ENCODE measurements around the gene CHMP6.

CHMP6 gene

DNA sequence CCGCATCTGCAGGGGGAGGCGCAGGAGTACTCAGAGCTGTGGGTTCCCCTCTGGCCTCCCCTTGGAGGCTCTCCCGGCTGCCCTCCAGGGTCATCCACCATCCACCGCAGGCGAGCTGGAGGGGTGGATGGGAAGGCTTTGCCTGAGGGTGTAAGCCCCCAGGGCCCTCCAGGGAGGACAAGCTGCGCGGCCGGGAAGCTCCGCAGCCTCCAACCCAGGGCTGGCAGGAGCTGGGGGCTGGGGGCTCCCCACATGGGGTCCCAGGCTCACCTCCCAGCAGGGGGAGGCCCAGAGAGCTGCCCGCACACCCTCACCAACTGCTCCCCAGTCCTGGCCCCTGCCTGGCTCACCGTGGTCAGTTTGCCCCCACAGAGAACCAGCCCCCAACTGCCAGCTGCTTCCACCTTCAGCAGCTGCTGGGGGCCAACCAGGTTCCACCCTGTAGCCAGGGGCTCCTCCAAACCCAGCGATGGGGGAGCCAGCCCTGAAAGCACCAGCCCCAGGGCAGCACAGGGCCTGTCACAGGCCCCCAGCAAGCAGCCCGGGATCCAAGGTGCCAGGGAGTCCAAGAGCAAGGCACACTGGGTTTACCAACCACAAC lies 19.8 kb upstream of the CHMP6 start:
- no peak for DNase-seq

DNA sequence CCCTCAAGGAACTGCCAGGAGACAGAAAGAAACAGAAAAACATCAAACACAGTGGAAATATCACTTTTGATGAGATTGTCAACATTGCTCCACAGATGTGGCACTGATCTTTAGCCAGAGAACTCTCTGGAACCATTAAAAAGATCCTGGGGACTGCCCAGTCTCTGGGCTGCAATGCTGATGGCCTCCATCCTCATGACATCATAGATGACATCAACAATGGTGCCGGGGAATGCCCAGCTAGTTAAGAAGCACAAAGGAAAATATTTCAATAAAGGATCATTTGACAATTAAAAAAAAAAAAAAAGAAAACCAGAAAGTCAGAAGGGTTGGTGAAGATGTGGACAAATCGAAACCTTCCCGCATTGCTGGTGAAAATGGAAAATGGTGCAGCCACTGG lies 14.9 kb upstream of the CHMP6 start:
- DNase-seq, result no peak

DNA sequence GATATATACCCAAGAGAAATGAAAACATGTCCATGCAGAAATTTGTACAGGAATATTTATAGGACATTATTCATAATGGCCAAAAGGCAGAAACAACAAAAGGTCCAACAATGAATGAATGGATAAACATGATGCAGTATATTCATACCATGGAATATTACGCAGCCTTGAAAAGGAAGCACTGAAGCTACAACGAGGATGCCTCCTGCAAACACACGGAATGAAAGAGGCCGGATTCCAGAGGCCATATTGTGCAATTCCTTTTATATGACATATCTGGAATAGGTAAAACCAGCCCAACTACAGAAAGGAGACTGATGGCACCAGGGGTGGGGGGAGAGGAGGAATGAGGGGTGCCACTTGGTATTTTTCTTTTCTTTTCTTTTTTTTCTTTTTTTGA lies 14.5 kb upstream of the CHMP6 start:
- DNase-seq, result no peak

DNA sequence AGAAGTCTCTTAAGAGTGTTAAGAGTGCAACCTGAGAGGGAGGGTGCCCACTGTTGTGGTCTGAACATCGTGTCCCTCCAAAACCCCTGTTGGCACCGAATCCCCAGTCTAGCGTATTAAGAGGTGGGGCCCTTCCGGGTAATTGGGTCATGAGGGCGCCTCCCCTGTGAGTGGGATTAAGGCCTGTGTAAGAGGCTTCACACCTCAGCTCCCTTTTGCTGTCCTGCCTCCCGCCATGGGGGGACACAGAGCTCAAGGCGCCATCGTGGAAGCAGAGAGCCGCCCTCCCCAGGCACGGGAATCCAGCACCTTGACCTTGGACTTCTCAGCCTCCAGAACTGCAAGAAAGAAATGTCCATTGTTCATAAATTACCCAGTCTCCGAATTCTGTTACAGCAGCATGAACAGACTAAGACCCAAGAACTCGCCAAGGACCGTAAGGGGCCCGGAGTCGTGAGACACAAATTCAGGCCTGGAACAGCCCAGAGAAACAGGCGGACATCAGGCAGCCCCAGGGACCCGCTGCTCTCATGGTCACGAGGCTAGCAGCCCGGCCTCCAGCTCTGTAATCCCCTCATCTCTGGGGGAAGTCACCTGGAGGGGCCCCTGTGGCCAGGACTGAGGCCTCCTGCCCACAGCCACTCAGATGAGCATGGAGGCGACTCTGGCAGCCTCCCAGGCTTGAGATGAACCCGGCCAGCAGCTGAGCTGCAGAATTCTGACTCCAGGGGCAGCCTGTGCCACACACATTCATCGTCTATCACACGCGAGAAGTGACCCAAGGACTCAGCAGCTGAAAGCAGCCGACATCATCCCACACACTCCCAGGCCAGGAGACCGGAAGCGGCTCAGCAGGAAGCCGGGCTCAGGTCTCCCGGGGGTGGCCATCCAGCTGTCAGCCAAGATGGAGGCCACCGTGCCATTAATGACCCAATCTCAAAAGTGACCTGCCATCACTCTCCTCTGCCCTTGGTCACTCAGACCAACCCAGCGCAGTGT lies 12.8 kb upstream of the CHMP6 start:
- DNase-seq, result no peak

DNA sequence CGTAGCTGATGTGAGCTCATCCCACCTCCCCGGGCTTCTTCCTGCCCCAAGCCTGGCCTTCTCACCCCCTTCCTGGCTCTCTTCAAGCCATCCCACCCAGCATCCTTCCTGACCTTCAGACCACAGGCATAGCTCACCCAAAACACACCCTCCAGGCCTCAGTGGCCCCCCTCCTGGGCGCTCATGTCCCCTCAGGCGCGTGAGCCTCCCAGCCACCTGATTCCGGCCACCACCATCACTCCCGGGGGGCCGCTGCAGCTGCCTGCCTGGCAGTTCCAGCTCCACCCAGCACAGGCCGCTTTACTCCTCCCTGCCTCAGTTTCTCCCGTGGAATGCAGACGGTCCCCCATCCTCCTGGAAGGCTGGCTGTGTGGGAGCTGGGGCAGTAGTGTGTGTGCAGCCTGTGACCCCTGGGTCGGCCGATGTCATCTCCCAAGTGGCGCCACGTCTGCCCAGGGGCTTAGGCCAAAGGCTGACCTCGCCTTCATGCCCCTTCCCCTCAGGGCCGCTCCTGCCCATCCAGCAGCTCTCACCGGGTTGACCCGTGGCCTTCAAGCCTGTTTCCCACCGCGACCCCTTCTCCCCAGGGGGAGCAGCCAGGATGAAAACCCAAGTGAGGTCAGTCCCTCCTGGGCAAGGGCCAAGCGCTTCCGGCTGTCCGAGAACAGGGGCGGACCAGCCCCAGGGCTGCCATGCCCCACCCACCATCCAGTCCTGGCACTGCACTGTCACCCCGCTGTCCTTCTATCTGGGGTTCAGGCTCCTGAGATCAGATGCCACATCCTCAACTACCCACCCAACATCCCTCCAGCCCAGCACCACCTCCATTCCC lies 11.9 kb upstream of the CHMP6 start:
- DNase-seq, result no peak

DNA sequence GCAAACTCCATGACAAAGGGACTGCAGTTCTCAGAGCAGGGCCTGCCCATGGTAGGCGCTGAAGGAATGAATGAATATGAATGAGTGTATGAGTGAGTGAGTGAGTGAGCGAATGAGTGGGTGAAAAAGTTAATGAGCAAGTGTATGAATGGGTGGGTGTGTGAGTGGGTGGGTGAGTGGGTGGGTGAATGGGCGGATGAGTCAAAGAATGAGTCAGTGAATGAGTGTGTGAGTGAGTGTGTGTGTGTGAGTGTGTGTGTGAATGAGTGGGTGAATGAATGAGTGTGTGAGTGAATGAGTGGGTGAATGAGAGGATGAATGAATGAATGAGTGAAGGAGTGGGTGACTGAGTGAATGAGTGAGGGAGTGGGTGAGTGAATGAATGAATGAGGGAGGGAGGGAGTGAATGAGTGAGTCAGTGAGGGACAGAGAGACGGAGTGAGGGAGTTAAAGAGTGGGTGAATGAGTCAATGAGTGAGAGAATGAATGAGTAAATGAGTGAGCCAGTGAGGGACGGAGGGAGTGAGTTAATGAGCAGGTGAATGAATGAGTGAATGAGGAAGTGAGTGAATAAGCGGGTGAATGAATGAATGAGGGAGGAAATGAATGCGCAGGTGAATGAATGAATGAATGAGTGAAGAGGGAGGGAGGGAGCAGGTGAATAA lies 11.1 kb upstream of the CHMP6 start:
- peak; percentile 37 for DNase-seq

DNA sequence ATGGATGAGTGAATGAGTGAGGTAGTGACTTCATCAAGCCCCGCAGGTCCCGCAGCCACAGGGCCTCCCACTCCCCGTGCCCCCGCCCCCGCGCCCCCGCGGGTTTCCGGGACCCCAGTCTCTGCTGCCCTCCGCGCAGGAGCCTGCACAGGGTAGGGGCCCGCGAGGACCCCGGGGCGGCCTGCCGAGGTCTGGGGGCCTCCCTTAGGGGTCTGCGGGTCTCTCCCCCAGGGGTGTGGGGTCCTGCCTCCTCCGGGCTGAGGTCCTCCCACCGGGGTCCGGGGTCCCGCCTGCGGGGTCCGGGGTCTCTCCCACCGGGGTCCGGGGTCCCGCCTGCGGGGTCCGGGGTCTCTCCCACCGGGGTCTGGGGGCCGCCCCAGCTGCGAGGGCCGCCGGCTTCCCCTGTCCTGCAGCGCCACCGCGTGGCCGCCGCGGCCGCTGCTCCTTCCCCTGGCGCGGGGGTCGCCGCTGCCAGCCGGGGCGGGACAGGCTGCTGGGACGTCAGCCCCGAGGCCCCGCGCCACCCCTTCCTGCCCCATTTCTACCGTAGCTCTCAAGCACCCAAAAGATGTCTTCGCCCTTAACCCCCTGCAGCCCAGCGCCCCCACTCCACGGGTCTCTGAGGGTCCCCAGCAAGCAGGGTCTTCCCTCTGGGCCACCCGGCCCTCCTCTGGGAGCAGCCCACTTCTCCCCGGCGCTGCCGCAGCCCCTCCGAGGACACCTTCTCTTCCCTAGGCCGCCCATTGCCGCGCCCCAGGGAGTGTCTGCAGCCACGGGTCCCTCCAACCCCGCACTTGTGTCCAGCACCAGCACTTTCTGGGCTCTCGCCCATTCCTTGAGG lies 10.4 kb upstream of the CHMP6 start:
- DNase-seq, result peak; percentile 57

DNA sequence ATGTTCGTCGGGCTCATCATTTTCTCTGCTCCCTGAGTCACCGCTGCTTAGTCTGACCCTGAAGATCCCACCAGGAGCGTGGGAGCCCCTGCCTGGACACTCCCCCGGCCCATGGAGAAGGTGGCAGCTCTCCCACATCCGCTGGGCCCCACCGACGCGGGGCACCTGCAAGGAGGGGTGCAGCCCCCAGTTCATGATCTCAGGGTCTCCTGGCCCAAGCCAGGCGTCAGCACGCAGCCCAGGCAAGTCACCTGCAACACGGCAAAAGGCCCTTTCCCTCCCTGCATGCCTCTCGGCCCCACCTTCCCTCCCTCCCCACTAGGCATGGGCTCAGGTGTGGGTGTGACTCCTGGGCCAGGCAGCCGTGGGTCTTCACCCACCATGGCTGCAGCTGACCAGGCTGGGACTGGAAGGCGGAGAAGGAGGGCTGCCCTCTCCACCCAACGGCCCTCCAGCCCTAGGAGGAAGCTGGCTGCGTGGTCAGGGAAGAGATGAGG lies 9.7 kb upstream of the CHMP6 start:
- no peak for DNase-seq

DNA sequence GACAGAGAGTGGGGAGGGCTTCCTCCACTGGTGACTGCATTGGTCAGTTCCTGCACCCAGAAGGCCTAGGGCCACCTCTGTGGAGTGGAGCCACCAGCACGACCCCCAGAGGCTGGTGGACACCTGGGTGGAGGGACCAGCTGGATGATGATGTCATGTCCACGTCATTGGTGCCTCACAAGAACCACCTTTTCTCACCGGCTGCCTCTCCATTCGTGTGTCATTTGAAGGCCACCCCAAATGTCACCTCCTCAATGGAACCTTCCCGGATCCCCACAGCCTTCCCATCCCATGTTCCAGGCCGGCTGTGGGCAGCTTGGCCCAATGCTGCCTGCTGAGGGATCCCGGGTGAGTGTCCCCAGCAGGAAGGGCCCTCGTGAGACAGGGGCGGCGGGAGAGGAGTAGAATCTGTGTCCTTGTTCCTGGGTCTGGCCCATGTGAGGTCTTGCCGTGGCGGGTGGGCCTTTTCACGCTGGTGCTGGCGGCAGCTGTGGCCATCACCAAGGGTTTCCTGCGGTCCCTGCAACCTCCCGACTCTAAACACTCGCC lies 9.1 kb upstream of the CHMP6 start:
- DNase-seq, result no peak

DNA sequence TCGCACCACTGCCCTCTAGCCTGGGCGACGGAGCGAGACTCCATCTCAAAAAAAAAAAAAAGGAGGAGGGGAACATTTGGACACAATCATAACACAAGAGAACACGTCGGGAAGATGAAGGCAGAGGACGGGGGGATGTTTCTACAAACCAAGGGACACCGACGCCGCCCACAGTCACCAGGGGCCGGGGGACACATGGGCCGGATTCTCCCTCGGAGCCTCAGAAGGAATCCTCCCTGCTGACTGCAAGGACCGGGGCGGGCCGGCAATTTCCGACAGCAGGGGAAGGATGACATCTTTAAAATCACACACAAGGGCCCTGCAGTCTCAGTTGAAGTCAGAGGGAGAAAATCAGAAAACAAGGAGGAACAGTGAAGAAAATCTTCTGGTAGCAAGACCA lies 8.1 kb upstream of the CHMP6 start:
- DNase-seq, result no peak

DNA sequence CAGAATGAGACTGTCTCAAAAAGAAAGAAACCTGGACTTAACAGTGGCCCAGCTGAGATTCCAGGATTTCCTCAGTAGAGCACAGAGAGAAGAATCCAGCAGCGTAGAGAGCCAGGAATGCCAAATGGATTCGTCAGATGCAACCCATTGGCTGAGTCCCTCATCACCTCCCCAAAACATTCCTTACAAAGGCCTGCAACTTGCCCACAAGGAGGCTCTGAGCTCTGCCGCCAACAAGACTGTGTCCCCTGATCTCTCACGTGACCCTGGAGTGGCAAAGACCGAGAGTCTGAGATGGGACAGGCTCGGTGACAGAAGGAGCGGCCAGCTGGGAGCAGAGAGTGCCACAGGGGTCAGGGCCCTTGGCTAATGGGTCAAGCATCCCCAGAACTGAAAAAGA lies 6.9 kb upstream of the CHMP6 start:
- no peak for DNase-seq

DNA sequence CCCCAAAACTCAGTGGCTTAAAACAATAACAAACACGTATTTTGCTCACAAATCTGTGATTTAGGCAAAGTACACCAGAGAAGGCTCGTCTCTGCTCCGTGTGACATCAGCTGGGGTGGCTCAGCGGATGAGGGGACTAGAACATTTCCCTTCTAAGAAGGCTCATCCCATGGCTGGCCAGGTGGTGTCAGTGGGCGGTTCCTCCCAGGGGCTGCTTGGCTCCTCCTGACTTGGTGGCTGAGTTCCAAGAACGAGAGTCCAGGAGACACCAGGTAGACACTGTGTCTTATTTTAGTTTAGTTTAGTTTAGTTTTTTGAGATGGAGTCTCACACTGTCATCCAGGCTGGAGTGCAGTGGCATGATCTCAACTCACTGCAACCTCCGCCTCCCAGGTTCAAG lies 5.6 kb upstream of the CHMP6 start:
- no peak for DNase-seq

DNA sequence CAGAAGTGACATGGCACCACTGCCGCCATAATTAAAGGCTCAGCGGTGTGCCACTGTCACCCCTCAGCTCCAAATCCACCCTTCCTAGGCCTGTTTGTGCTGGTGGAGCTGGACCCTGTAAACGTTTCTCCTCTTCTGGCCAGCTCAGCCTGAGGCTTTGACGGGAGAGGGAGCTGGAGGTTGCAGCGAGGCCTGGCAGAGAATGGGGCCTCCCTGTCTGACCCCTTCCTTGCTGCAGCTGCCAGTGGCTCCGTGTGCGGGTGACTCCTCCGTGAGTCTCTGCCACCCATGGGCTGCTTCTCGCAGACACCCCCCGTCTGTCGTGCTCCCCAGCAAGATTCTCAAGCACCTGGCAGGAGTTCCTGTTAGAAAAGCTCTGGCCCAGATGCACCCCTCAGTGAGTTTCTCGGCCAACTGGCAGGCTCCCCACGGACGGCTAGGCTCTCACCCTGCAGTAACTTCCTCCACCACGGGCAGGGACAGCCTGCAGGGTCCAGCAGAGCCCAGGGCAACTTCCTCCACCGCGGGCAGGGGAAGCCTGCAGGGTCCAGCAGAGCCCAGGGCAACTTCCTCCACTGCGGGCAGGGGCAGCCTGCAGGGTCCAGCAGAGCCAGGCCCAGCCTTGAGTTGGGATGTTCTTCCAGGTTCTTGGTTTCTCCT lies 4.7 kb upstream of the CHMP6 start:
- no peak for DNase-seq

DNA sequence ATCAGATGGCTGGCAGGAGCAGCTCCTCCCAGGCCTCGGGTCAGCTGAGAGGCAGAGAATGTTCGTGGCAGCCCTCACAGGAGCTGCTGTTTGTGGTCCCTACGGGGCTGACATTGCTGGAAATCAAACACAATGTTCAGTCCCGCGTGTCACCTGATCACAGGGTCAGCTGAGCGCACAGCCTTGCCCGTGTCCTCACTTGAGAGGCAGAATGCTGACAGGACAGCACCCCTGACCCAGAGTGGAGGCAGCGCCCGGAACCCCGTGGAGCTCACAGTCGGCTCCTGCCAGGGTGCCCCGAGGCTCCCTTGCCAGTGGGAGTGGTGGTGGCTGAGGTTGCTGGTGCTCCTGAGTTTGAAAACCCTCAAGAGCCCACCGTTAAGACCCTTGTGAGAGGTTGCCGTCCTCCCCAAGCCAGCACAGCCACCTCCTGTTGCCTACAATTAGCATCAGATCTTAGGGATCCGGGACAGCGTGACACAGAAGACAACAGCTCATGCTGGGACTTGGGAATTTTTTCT lies 3.6 kb upstream of the CHMP6 start:
- no peak for DNase-seq

DNA sequence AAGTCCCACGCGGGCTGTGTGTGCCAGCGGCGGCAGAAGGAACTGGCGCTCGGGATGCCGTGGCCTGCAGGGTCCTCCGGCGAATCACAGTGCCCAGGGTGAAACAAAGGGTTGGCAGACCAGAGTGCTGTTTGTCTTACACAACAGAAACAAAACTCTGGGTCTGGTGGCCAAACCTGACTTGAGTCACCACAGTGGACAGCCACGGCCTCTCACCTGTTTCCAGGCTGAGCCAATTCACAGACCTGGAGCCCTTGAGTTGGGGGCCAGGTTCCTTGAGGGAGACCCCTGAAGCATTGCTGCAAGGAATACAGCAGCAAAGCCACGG lies 2.1 kb upstream of the CHMP6 start:
- DNase-seq, result no peak

DNA sequence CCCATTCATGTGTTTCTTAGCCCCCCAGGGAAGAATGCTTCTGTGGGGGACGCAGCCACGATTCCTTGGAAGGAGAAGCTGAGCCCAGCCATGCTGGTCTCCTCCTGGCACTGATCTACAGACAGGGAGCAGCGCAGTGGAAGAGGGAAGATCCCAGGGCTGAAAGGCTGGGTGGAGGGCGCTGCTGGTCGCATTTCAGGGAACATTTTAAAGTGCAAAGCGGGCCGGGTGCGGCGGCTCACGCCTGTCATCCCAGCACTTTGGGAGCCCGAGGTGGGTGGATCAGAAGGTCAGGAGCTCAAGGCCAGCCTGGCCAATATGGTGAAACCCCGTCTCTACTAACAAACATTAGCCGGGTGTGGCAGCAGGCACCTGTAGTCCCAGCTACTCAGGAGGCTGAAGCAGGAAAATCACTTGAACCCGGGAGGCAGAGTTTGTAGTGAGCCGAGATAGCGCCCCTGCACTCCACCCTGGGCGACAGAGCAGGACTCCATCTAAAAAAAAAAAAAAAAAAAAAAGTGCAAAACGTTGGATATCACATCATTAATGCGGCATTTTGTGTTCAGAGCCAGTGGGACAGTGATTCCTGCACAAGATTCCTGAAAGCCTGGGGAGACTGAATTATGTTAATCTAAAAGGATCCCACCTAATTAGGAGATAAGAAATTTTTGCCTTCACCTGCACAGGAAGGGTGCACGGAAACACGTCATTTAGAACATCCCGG lies 558 bp upstream of the CHMP6 start:
- DNase-seq, result no peak

DNA sequence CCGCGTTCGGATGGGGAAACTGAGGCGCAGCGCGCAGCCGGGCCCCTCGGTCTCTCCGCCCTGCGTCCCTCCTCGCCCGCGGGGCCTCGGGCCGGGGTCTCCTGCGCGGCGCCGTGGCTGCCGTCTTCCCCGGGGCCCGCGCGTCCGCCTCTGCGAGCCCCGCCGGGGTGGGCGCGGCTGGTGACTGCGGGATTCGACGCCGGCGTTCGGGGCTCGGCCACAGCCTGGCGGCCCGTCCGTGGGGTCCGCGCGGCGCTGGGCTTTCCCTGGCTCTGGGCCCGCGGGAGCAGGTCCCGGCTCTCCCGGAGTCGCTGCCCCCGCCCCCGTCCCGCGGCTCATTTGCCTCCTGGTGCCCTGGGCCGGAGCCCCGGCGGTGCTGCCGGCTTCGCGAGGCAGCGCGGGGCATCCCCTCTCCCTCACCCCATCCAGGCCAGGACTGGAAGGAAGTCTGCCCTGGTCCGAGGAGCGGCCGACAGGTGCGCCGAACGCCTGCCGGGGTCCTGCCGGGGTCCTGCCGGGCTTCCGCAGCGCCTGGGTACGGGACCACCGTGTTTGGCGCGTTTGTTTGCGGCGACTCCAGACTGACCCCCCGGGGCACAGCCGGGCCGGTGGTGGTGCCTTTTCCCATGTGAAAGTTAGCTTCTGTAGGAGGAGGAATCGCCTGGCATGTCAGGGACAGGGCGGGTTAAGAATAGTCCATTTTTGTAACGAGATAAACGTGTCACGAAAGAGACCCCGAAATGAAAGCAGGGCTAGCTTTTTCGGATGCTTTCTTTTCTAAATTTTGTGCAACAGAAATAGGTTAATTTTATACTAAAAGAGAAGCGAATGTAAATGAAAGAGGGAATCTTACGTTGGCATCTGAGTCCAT lies 671 bp downstream of the CHMP6 start:
- no peak for DNase-seq

DNA sequence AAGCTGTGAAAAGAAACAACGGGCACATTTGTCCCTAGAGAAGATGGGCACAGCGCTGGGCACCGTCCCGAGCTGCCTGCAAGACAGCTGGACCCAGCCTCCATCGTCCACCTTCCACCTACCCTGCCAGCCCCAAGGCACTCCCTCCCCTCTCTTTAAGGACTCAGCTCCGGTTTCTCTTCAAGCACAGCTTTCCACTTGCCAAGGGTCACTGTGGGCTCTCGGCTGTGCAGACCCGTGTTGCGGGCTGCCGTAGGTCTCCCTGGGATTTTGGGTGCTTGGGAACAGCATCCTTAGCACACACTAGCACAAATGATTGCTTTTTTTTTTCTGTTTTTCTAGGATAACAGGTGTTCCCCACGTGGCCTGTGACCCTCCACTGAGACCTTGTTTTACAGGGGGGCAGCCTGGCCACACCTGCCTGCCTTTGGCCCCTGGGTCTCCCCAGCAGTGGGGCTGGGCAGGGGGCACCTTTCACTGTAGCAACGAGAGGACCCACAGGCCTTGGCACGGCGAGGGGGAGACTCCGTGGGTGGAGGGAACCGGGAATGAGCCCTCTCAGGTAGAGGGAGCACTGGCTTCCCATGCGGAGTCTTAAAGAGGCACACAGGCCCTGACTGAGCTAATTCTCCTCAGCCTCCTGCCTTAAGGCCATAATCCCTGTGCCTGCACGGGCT lies 1.4 kb downstream of the CHMP6 start:
- no peak for DNase-seq

DNA sequence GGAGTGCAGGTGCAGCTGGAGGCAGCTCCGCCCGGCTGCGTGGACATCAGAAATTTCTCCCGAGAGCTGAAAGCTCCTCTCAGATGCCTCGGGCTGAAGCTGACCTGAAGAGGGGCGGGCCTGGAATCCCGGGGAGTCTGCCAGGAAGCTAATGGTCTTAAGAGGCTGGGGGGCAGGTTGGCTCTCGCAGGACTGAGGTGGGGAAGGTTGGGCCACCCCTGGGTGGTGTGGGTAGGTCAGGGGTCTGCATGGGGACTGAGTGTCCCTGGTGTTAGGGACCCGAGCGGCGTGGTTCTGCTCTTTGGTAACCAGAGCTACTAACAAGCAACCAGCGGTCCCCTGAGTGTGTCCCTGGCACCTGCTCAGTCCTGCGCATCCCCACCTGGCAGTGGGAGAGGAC lies 3.5 kb downstream of the CHMP6 start:
- no peak for DNase-seq
